Hematopoietic multipotent progenitor cell treated with erythropoietin and hydrocortisone succinate and interleukin-3 and kit ligand, for 4 days (in vitro differentiated cells): Measurements from ENCODE around the gene ARL2.

Experiments used
- DNase-seq: peaks from one replicate; pipeline ENCODE4 v3.0.0-alpha.2; 2015

ARL2 gene

DNA sequence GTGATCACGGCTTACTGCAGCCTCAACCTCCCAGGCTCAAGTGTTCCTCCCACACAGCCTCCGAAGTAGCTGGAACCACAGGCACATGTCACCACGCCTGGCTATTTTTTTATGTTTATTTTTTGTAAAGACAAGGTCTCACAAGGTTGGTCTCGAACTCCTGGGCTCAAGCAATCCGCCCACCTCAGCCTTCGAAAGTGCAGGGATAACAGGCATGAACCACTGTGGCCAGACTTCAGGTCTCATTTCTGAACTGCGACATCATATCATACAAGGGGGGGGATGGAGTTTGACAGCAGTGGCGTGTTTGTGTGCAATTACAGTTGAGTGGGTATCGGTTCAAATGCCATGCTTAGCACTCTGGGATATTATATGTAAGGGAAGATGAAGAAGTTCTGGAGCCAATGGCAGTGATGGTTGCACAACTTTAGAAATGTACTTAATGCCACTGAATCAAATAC is 37.5 kb downstream of the ARL2 start:
- no peak for DNase-seq

DNA sequence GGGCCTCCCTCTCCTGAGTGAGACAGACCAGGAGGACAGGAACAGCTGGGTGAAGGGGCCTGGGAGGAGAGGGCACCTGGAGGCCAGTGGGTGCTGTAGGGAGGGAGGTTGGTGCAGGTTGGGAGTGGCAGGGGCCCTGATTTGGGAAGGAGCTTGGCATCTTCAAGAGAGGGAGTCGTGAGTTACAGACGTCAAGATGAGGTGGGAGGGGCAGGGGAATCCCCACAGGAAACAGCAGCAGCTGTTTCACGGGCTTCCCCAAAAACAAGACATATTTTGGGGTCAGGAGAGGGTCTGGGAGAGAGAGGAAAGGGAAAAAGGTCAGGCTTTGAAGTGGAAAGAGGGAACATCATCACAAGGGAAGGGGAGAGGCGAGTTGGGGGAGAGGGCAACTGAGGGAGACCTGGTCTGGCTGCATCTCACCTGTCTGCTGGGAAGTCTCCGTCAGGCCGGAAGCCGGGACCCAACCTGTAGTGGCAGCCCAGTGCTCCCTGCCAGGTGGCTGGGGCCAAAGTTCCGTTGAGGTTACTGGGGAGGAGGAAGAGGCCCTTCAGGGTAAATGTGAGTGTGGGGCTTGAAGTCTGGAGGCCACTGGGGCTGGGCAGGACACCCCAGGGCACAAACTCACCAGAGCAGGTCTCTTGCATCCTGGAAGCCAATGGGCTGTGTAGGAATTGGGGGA is 40.0 kb downstream of the ARL2 start:
- no peak for DNase-seq

DNA sequence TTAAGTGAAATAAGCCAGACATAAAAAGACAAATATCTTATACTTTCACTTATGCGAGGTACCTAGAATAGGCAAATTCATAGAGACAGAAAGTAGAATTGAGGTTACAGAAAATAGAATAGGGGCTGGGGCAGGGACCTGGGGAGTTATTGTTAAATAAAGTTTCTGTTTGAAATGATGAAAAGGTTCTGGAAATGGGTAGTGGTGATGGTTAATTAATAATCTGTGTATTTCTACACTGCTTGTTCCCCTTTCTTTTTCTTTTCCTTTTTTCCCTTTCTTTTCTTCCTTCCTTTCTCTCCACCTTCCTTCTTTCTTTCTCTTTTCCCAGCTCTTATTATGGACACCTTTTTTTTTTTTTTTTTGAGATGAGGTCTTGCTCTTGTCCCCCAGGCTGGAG is 41.6 kb downstream of the ARL2 start:
- no peak for DNase-seq

- DNase-seq, result no peak
These were observed 43.0 kb downstream of the ARL2 start for GRCh38 chr11:65056999-65057398.

DNA sequence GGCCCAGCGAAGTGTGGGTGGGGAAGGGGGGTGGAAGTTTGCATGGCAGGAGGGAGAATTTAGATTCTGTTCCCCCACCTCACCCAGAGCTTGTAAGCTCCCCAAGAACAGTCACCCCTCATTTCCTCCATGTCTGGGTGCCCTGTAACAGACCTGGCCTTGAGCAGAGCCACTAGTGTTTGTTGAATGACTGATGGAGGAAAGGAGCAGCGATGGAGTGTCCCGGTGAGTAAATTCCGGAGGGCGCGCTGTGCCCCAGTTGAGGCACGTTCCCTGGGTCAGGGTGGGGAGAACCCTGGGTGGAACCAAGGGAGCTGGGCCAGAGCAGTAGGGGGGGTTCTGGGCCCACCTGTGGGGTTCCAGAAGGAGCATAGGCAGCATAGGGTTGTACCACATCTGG is 43.6 kb downstream of the ARL2 start:
- DNase-seq, result no peak

GRCh38 chr11:65058012-65058411 is 44.1 kb downstream of the ARL2 start:
- DNase-seq, result no peak

DNA sequence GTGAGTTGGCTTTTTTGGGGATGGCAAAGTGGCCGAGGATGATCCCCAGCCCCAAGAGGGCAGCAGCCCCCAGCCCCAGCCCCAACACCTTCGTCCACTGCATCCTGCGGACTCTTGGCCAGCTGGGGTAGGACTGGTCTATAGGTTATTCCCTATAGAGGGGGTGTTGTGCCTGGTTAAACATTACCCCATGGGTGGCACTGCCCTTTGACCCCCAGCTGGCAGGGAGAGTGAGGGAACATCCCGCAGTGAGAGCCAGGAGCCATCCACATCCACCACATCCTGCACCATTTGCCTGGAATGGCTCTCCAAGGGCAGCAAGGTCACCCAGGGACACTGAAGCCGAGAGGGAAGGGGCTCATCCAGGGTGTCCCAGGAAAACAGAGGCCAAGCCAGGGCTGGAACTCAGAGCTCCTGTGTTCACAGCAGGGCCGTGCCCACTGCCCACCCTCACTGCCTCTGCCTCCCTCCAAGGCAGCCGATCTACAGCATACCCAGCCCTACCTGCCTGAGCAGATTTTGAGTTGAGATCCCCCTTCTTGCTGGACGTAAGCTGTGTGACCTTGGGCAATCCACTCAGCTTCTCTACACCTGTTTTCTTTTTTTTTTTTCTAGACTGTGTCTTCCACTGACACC is 44.6 kb downstream of the ARL2 start, which contains the start of gene NAALADL1:
TSS of gene NAALADL1 (minus strand) at position 135 of the 636 bp plus-strand sequence. CDS start at position 103, 32 bp downstream.
- DNase-seq, result no peak

- DNase-seq, result no peak
These were observed 45.6 kb downstream of the ARL2 start for GRCh38 chr11:65059523-65059922.

- DNase-seq, result no peak
These were observed 46.2 kb downstream of the ARL2 start for GRCh38 chr11:65059959-65060824.

DNA sequence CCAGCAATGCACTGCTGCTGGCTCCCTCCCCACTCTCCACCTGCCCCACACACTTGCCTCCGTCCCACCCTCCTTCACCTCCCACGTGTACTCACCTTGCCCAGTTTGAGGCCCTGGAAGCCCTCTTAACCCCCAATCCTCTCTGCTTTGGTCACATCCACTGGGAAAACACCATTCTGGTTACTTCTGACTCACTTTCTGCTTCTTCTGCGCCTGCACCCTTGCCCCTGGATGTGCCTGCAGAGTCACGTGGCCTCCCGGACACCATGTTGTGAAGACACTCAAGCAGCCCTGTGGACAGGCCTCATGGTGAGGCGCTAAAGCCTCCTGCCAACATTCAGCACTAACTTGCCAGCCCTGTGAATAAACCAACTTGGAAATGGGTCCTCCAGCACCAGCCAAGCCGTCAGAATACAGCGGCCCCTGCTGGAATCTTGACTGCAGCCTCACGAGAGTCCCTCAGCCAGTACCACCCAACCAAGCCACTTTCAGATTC is 47.0 kb downstream of the ARL2 start:
- DNase-seq, result peak; percentile 53

GRCh38 chr11:65063532-65063931 is 49.6 kb downstream of the ARL2 start:
- DNase-seq, result no peak

- DNase-seq, result no peak
These were observed 50.9 kb downstream of the ARL2 start for GRCh38 chr11:65064847-65065240.

DNA sequence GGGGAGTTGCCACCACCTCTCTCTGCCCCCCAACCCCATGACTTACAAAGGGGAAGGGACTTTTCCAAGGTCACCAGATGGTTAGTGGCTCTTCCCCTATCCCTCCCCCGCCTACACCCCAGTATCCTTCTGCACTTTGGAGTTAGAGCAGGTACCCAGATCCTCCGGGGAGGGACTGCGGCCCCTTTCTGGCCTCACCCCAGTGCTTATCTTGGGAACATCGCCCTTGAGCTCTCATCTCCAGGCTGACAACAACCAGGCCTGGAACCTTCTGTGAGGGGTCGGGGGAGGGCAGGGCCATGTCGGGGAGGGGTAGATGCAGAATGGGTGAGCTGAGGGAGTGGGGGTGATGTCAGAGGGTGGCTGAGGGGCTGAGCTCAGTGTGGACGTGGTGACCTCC is 51.9 kb downstream of the ARL2 start:
- no peak for DNase-seq

DNA sequence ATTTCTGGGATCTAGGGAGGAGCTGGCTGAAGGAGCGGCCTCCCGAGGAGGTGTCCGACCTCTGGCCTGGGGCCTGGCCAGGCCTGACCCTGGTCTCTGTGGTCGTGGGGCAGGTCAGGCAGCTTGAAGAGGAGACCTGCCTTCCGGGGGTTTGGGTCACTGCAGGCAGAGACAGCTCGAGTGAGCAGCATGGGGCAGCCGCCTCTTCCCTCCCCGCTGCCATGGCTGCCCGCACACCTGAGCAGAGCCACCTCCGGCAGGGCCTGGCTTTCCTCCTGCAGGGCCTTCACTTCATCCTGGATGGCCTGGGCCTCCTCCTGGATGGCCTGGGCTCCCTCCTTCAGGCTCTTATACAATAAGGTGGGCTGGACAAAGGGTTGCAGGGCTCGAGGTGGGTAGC is 52.4 kb downstream of the ARL2 start:
- no peak for DNase-seq

- no peak for DNase-seq
These were observed 52.9 kb downstream of the ARL2 start for GRCh38 chr11:65066805-65067291.

- DNase-seq, result no peak
These were observed 53.5 kb downstream of the ARL2 start for GRCh38 chr11:65067446-65067845.

DNA sequence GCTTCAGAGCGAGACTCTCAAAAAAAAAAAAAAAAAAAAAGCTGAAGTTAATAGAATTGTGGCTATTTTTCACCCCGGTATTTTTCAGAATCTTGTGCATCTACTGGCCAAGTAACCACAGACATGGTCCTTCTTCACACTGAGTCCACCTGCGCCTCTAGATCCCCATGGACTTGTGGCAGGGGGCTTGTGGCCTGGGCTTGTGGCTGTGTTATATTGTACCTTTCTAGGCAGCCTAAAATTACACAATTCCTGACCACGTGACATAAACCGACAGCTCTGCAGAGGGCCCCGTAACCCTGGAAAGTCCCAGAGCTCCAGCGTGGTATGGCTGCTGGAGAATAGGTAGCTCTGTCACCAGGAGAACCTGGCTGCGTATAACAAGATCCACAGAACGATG is 55.3 kb downstream of the ARL2 start:
- peak; percentile 41 for DNase-seq
